ENCODE measurements around the gene MRPS24. TPM values are rescaled to one million over a fixed set of nuclear protein-coding genes. Genes with fewer than 3 reads are reported as not detected.

The MRPS24 gene
- total and polyA plus RNA-seq, 4 experiments from 2014 or later, result 52.2 to 136 (median 91.2) TPM

DNA sequence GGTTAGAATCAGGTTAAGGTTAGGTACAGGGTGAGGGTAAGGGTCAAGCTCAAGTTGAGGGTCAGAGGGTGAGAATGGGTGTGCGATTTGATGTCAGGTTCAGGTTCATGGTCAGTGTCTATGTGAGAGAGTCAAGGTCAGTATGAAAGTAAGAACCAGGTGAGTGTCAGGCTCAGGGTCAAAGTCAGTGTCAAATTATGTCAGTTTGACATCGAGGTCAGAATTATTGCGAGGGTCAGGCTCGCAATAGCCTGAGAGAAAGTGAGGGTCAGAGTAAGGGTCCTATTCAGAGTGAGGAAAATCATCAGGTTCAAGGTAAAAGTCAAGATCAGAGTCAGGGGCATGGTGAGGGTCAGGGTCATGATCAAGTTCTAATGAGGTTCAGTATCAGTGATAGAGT is 13.0 kb downstream of the MRPS24 start:
- no peaks in the 10 kb centered on the region for H3K27me3 Mint-ChIP-seq
- DNase-seq, result no peak
- H3K36me3 Mint-ChIP-seq, result no peaks in the 10 kb centered on the region
- Histone ChIP-seq H3K27ac (ENCODE audit: low read depth, low read length) (no peak overlapping the region), H3K4me1 (ENCODE audit: insufficient read depth, low read length) (no peaks in the 10 kb centered on the region), H3K36me3 (ENCODE audit: insufficient read depth, low read length) (no peaks in the 10 kb centered on the region), H3K9me3 (ENCODE audit: control insufficient read depth in 1 of 2, low read length in 2 of 2) (no peaks in the 10 kb centered on the region), H3K4me3 (ENCODE audit: low read length in 2 of 2) (no peak overlapping the region), H3K27me3 (ENCODE audit: insufficient read depth, low read length) (no peaks in the 10 kb centered on the region)
- intact Hi-C loops (cut with micrococcal nuclease), result no loop called here
- peaks cover 0 to 4% (median 0%) of the 10 kb centered on the region in 4 donors for H3K4me1 Mint-ChIP-seq
- H3K9me3 Mint-ChIP-seq, result no peaks in the 10 kb centered on the region
- no peak overlapping the region for H3K4me3 Mint-ChIP-seq
- no peak overlapping the region for H3K27ac Mint-ChIP-seq
- CTCF ChIA-PET (ENCODE audit: partially characterized antibody), result interaction anchor here (1.0 kb wide), 1 partner anchor 595 kb away, joined by 3 read pairs; no protein-coding TSS in a partner anchor
- POLR2A ChIA-PET (ENCODE audit: partially characterized antibody), result no interaction called here

- no peak overlapping the region for H3K27ac ChIP-seq (ENCODE audit: low read depth, low read length)
- H3K4me1 ChIP-seq (ENCODE audit: insufficient read depth, low read length), result no peaks in the 10 kb centered on the region
- no peaks in the 10 kb centered on the region for H3K9me3 ChIP-seq (ENCODE audit: control insufficient read depth in 1 of 2, low read length in 2 of 2)
- Mint-ChIP-seq H3K36me3 (no peaks in the 10 kb centered on the region), H3K9me3 (no peaks in the 10 kb centered on the region), H3K4me1 (peaks cover 0 to 4% (median 0%) of the 10 kb centered on the region in 4 donors), H3K27ac (peak overlapping the region in 1 of 7 donors; percentile 1), H3K4me3 (no peak overlapping the region), H3K27me3 (no peaks in the 10 kb centered on the region)
- POLR2A ChIA-PET (ENCODE audit: partially characterized antibody), result no interaction called here
- CTCF ChIA-PET (ENCODE audit: partially characterized antibody), result interaction anchor here (1.0 kb wide), 1 partner anchor 594 kb away, joined by 3 read pairs; no protein-coding TSS in a partner anchor
- intact Hi-C loops (cut with micrococcal nuclease), result no loop called here
- no peak for DNase-seq
- H3K4me3 ChIP-seq (ENCODE audit: low read length in 2 of 2), result no peak overlapping the region
- no peaks in the 10 kb centered on the region for H3K36me3 ChIP-seq (ENCODE audit: insufficient read depth, low read length)
- H3K27me3 ChIP-seq (ENCODE audit: insufficient read depth, low read length), result no peaks in the 10 kb centered on the region
These were observed 14.1 kb downstream of the MRPS24 start for GRCh38 chr7:43855176-43855575.

DNA sequence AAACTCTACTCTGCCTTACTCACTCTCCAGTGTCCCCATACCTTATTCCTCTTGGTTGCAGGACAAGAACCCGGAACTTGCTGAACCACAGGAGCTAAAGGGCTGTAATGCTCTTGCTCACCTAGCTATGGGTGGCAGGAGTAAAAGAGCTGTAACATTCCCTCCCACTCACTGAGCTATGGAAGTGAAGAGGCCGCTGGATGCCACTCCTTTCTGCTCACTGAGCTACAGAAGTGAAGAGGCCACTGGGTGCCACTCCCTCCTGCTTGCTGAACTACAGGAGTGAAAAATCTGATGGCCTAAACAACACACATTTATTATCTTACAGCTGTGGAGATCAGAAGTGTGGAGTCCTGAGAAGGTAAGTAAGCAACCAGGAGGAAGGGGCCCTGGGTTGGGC is 17.5 kb downstream of the MRPS24 start:
- H3K4me1 Mint-ChIP-seq, result peaks cover 0 to 4% (median 0%) of the 10 kb centered on the region in 4 donors
- POLR2A ChIA-PET (ENCODE audit: partially characterized antibody), result no interaction called here
- CTCF ChIA-PET (ENCODE audit: partially characterized antibody), result interaction anchor here (1.6 kb wide), 1 partner anchor 13 kb away, joined by 12 read pairs; no protein-coding TSS in a partner anchor
- no peaks in the 10 kb centered on the region for H3K4me1 ChIP-seq (ENCODE audit: insufficient read depth, low read length)
- H3K27me3 Mint-ChIP-seq, result peaks cover 2 to 3% of the 10 kb centered on the region in 2 donors
- no peak overlapping the region for H3K4me3 Mint-ChIP-seq
- no peaks in the 10 kb centered on the region for H3K9me3 ChIP-seq (ENCODE audit: control insufficient read depth in 1 of 2, low read length in 2 of 2)
- DNase-seq, result no peak
- no peaks in the 10 kb centered on the region for H3K36me3 ChIP-seq (ENCODE audit: insufficient read depth, low read length)
- H3K27ac Mint-ChIP-seq, result no peak overlapping the region
- no peaks in the 10 kb centered on the region for H3K27me3 ChIP-seq (ENCODE audit: insufficient read depth, low read length)
- no peaks in the 10 kb centered on the region for H3K9me3 Mint-ChIP-seq
- H3K36me3 Mint-ChIP-seq, result no peaks in the 10 kb centered on the region
- no peak overlapping the region for H3K27ac ChIP-seq (ENCODE audit: low read depth, low read length)
- intact Hi-C loops (cut with micrococcal nuclease), result no loop called here
- H3K4me3 ChIP-seq (ENCODE audit: low read length in 2 of 2), result no peak overlapping the region

GRCh38 chr7:43850348-43851116 is 18.8 kb downstream of the MRPS24 start:
- no peak overlapping the region for H3K27ac ChIP-seq (ENCODE audit: low read depth, low read length)
- Mint-ChIP-seq H3K27ac (no peak overlapping the region), H3K9me3 (no peaks in the 10 kb centered on the region), H3K4me1 (peaks cover 0 to 4% (median 0%) of the 10 kb centered on the region in 4 donors), H3K27me3 (peaks cover 2 to 3% of the 10 kb centered on the region in 2 donors), H3K4me3 (no peak overlapping the region), H3K36me3 (no peaks in the 10 kb centered on the region)
- POLR2A ChIA-PET (ENCODE audit: partially characterized antibody), result no interaction called here
- no peaks in the 10 kb centered on the region for H3K36me3 ChIP-seq (ENCODE audit: insufficient read depth, low read length)
- no peak for DNase-seq
- no peaks in the 10 kb centered on the region for H3K9me3 ChIP-seq (ENCODE audit: control insufficient read depth in 1 of 2, low read length in 2 of 2)
- intact Hi-C loops (cut with micrococcal nuclease), result no loop called here
- no peaks in the 10 kb centered on the region for H3K4me1 ChIP-seq (ENCODE audit: insufficient read depth, low read length)
- H3K27me3 ChIP-seq (ENCODE audit: insufficient read depth, low read length), result no peaks in the 10 kb centered on the region
- H3K4me3 ChIP-seq (ENCODE audit: low read length in 2 of 2), result no peak overlapping the region
- CTCF ChIA-PET (ENCODE audit: partially characterized antibody), result interaction anchor here (1.6 kb wide), 1 partner anchor 12 kb away, joined by 12 read pairs; no protein-coding TSS in a partner anchor

- H3K36me3 Mint-ChIP-seq, result no peaks in the 10 kb centered on the region
- H3K27me3 Mint-ChIP-seq, result peaks cover 3 to 4% of the 10 kb centered on the region in 2 donors
- no peak overlapping the region for H3K27ac Mint-ChIP-seq
- ChIA-PET CTCF (ENCODE audit: partially characterized antibody) (interaction anchor here (0.6 to 0.9 kb wide), 3 partner anchors 10 to 13 kb away, joined by 3 read pairs; no protein-coding TSS in a partner anchor), POLR2A (ENCODE audit: partially characterized antibody) (interaction anchor here (1.2 to 1.3 kb wide), 2 partner anchors 10 kb away, joined by 3 read pairs; no protein-coding TSS in a partner anchor)
- no peak for DNase-seq
- Histone ChIP-seq H3K27me3 (ENCODE audit: insufficient read depth, low read length) (no peaks in the 10 kb centered on the region), H3K4me3 (ENCODE audit: low read length in 2 of 2) (no peak overlapping the region), H3K36me3 (ENCODE audit: insufficient read depth, low read length) (no peaks in the 10 kb centered on the region), H3K9me3 (ENCODE audit: control insufficient read depth in 1 of 2, low read length in 2 of 2) (no peaks in the 10 kb centered on the region), H3K27ac (ENCODE audit: low read depth, low read length) (no peak overlapping the region), H3K4me1 (ENCODE audit: insufficient read depth, low read length) (no peaks in the 10 kb centered on the region)
- no peaks in the 10 kb centered on the region for H3K9me3 Mint-ChIP-seq
- no peak overlapping the region for H3K4me3 Mint-ChIP-seq
- intact Hi-C loops (cut with micrococcal nuclease), result no loop called here
- H3K4me1 Mint-ChIP-seq, result peaks cover 0 to 4% (median 0%) of the 10 kb centered on the region in 4 donors
These were observed 20.3 kb downstream of the MRPS24 start for GRCh38 chr7:43849047-43849446.

DNA sequence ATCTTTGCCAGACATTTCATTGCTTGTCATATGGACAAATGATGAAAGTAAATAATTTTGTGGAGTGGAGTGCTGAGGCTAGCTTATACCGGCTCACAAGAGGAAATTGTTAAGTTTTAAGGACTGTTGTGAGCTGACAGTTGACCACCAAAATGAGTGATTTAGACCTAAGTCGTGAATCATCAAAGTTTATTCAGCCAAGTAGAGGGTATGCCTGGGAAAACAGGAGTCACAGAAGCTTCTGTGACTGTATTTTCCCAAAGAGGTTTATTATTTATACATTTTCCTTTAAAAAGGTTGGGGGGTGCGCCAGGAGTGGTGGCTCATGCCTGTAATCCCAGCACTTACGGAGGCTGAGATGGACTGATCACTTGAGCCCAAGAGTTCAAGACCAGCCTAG is 21.8 kb downstream of the MRPS24 start:
- no peaks in the 10 kb centered on the region for H3K36me3 Mint-ChIP-seq
- H3K9me3 Mint-ChIP-seq, result no peaks in the 10 kb centered on the region
- Histone ChIP-seq H3K27me3 (ENCODE audit: insufficient read depth, low read length) (no peaks in the 10 kb centered on the region), H3K4me1 (ENCODE audit: insufficient read depth, low read length) (no peaks in the 10 kb centered on the region), H3K27ac (ENCODE audit: low read depth, low read length) (no peak overlapping the region), H3K9me3 (ENCODE audit: control insufficient read depth in 1 of 2, low read length in 2 of 2) (no peaks in the 10 kb centered on the region), H3K36me3 (ENCODE audit: insufficient read depth, low read length) (no peaks in the 10 kb centered on the region), H3K4me3 (ENCODE audit: low read length in 2 of 2) (no peak overlapping the region)
- ChIA-PET POLR2A (ENCODE audit: partially characterized antibody) (no interaction called here), CTCF (ENCODE audit: partially characterized antibody) (interaction anchor here (1.2 to 1.3 kb wide), 2 partner anchors 9 to 20 kb away, joined by 3 to 7 read pairs; no protein-coding TSS in a partner anchor)
- intact Hi-C loops (cut with micrococcal nuclease), result no loop called here
- H3K27me3 Mint-ChIP-seq, result peaks cover 3 to 6% of the 10 kb centered on the region in 2 donors
- no peak for DNase-seq
- H3K27ac Mint-ChIP-seq, result no peak overlapping the region
- H3K4me1 Mint-ChIP-seq, result no peaks in the 10 kb centered on the region
- H3K4me3 Mint-ChIP-seq, result no peak overlapping the region

GRCh38 chr7:43844662-43845061 is 24.7 kb downstream of the MRPS24 start:
- no peak for DNase-seq
- H3K36me3 ChIP-seq (ENCODE audit: insufficient read depth, low read length), result no peaks in the 10 kb centered on the region
- no peaks in the 10 kb centered on the region for H3K4me1 ChIP-seq (ENCODE audit: insufficient read depth, low read length)
- Mint-ChIP-seq H3K27ac (no peak overlapping the region), H3K4me1 (peaks cover 0 to 2% (median 0%) of the 10 kb centered on the region in 4 donors), H3K4me3 (no peak overlapping the region), H3K36me3 (no peaks in the 10 kb centered on the region), H3K9me3 (no peaks in the 10 kb centered on the region), H3K27me3 (peaks cover 2 to 6% of the 10 kb centered on the region in 2 donors)
- POLR2A ChIA-PET (ENCODE audit: partially characterized antibody), result no interaction called here
- no peak overlapping the region for H3K4me3 ChIP-seq (ENCODE audit: low read length in 2 of 2)
- H3K9me3 ChIP-seq (ENCODE audit: control insufficient read depth in 1 of 2, low read length in 2 of 2), result no peaks in the 10 kb centered on the region
- no peak overlapping the region for H3K27ac ChIP-seq (ENCODE audit: low read depth, low read length)
- CTCF ChIA-PET (ENCODE audit: partially characterized antibody), result interaction anchor here (1.1 kb wide), 1 partner anchor 130 kb away, joined by 3 read pairs; no protein-coding TSS in a partner anchor
- no peaks in the 10 kb centered on the region for H3K27me3 ChIP-seq (ENCODE audit: insufficient read depth, low read length)
- intact Hi-C loops (cut with micrococcal nuclease), result no loop called here
